ENCODE data around the gene RNF133.

Gene RNF133

GRCh38 chr7:122688400-122688998 lies 10.4 kb downstream of the RNF133 start:
- Histone ChIP-seq H3K79me2 (ENCODE audit: insufficient read depth, low read length) (no peaks in the 10 kb centered on the region), H3K4me3 (ENCODE audit: low read depth, low read length, poor library complexity, severe bottlenecking) (no peak overlapping the region), H2AFZ (ENCODE audit: low read length) (no peak overlapping the region), H3K27ac (ENCODE audit: low read depth, low read length, poor library complexity, severe bottlenecking) (no peak overlapping the region), H3K4me1 (ENCODE audit: insufficient read depth, low read length, severe bottlenecking) (no peaks in the 10 kb centered on the region), H3K27me3 (ENCODE audit: insufficient read depth, low read length) (no peaks in the 10 kb centered on the region), H3K9me3 (ENCODE audit: low read length) (0 out of 2 replicates have a peak, but pooled peaks cover 2% of the 10 kb centered on the region), H3K9me2 (ENCODE audit: low read depth, low read length) (no peaks in the 10 kb centered on the region), H3K4me2 (ENCODE audit: low read length) (no peak overlapping the region), H3K9ac (ENCODE audit: low read length) (no peak overlapping the region), H3F3A (ENCODE audit: insufficient read depth, low read length) (no peaks in the 10 kb centered on the region), H3K36me3 (ENCODE audit: insufficient read depth, low read length) (no peaks in the 10 kb centered on the region), H4K20me1 (ENCODE audit: insufficient read depth, low read length) (no peaks in the 10 kb centered on the region)
- no peak for TF ChIP-seq CTCF (IDR thresholded peaks at IDR 0.05; ENCODE audit: low read length)
- no peak for TF ChIP-seq EZH2 (IDR thresholded peaks at IDR 0.05; ENCODE audit: borderline replicate concordance, low read length)

GRCh38 chr7:122686360-122686878 lies 12.5 kb downstream of the RNF133 start:
- H3K4me3 ChIP-seq (ENCODE audit: low read depth, low read length, poor library complexity, severe bottlenecking), result no peak overlapping the region
- no peak overlapping the region for H3K27ac ChIP-seq (ENCODE audit: low read depth, low read length, poor library complexity, severe bottlenecking)
- H3K9ac ChIP-seq (ENCODE audit: low read length), result no peak overlapping the region
- no peaks in the 10 kb centered on the region for H3K4me1 ChIP-seq (ENCODE audit: insufficient read depth, low read length, severe bottlenecking)
- H4K20me1 ChIP-seq (ENCODE audit: insufficient read depth, low read length), result no peaks in the 10 kb centered on the region
- no peaks in the 10 kb centered on the region for H3K27me3 ChIP-seq (ENCODE audit: insufficient read depth, low read length)
- H3K79me2 ChIP-seq (ENCODE audit: insufficient read depth, low read length), result no peaks in the 10 kb centered on the region
- no peaks in the 10 kb centered on the region for H3K36me3 ChIP-seq (ENCODE audit: insufficient read depth, low read length)
- H3K9me3 ChIP-seq (ENCODE audit: low read length), result no peaks in the 10 kb centered on the region
- H2AFZ ChIP-seq (ENCODE audit: low read length), result no peak overlapping the region
- H3F3A ChIP-seq (ENCODE audit: insufficient read depth, low read length), result no peaks in the 10 kb centered on the region
- TF ChIP-seq EZH2 (IDR thresholded peaks at IDR 0.05; ENCODE audit: borderline replicate concordance, low read length) (no peak), CTCF (IDR thresholded peaks at IDR 0.05; ENCODE audit: low read length) (no peak)
- no peaks in the 10 kb centered on the region for H3K9me2 ChIP-seq (ENCODE audit: low read depth, low read length)
- H3K4me2 ChIP-seq (ENCODE audit: low read length), result no peak overlapping the region

- no peaks in the 10 kb centered on the region for H3K79me2 ChIP-seq (ENCODE audit: insufficient read depth, low read length)
- H2AFZ ChIP-seq (ENCODE audit: low read length), result no peak overlapping the region
- no peaks in the 10 kb centered on the region for H3K36me3 ChIP-seq (ENCODE audit: insufficient read depth, low read length)
- no peaks in the 10 kb centered on the region for H3K9me2 ChIP-seq (ENCODE audit: low read depth, low read length)
- no peaks in the 10 kb centered on the region for H3K4me1 ChIP-seq (ENCODE audit: insufficient read depth, low read length, severe bottlenecking)
- H3K27me3 ChIP-seq (ENCODE audit: insufficient read depth, low read length), result no peaks in the 10 kb centered on the region
- H3K27ac ChIP-seq (ENCODE audit: low read depth, low read length, poor library complexity, severe bottlenecking), result no peak overlapping the region
- no peak overlapping the region for H3K4me3 ChIP-seq (ENCODE audit: low read depth, low read length, poor library complexity, severe bottlenecking)
- no peaks in the 10 kb centered on the region for H4K20me1 ChIP-seq (ENCODE audit: insufficient read depth, low read length)
- H3K4me2 ChIP-seq (ENCODE audit: low read length), result no peak overlapping the region
- H3F3A ChIP-seq (ENCODE audit: insufficient read depth, low read length), result no peaks in the 10 kb centered on the region
- H3K9me3 ChIP-seq (ENCODE audit: low read length), result no peaks in the 10 kb centered on the region
- no peak for TF ChIP-seq EZH2 (IDR thresholded peaks at IDR 0.05; ENCODE audit: borderline replicate concordance, low read length)
- TF ChIP-seq CTCF (IDR thresholded peaks at IDR 0.05; ENCODE audit: low read length), result no peak
- no peak overlapping the region for H3K9ac ChIP-seq (ENCODE audit: low read length)
Measured at GRCh38 chr7:122684504-122684903, 14.4 kb downstream of the RNF133 start.
